ENCODE measurements around the gene EGFL7.

GRCh38 chr9:136696502-136696901 is 33.8 kb downstream of the EGFL7 start:
- TF ChIP-seq POLR2A (IDR thresholded peaks at IDR 0.05): no peak
- no peak for TF ChIP-seq CTCF (IDR thresholded peaks at IDR 0.05)

All from right lobe of liver (tissue), 4 donors.